ENCODE data around the gene FAM131C. TPM values are rescaled to one million over a fixed set of nuclear protein-coding genes. Genes with fewer than 3 reads are reported as not detected.
"Not testable (repeated sequence)": the region's sequence is repeated elsewhere in the genome, so short reads cannot be mapped to it uniquely, and the experiment has no call there.

Gene FAM131C
- total RNA-seq, 2 donors from 2014 or later: 0.32 to 0.86 TPM

- not testable (repeated sequence) for ATAC-seq (replicated peaks in 1 of 2); H3K4me1 Mint-ChIP-seq (ENCODE audit: low read depth); H3K27ac Mint-ChIP-seq; H3K36me3 Mint-ChIP-seq (ENCODE audit: insufficient read depth in 2 of 2); H3K27me3 Mint-ChIP-seq (ENCODE audit: low read depth); DNase-seq; H3K9me3 Mint-ChIP-seq; H3K4me3 Mint-ChIP-seq
These were observed 30.8 kb downstream of the FAM131C start for GRCh38 chr1:16042654-16043053.

GRCh38 chr1:16042096-16042495, 31.4 kb downstream of the FAM131C start:
- Mint-ChIP-seq H3K9me3 (no peaks in the 10 kb centered on the region), H3K27me3 (ENCODE audit: low read depth) (peaks cover under 1% of the 10 kb centered on the region), H3K4me1 (ENCODE audit: low read depth) (no peaks in the 10 kb centered on the region), H3K4me3 (no peak overlapping the region), H3K36me3 (ENCODE audit: insufficient read depth in 2 of 2) (no peaks in the 10 kb centered on the region), H3K27ac (no peak overlapping the region)
- ATAC-seq (replicated peaks in 1 of 2) (no peak), DNase-seq (no peak)

- Mint-ChIP-seq H3K4me1 (ENCODE audit: low read depth) (no peaks in the 10 kb centered on the region), H3K36me3 (ENCODE audit: insufficient read depth in 2 of 2) (no peaks in the 10 kb centered on the region), H3K27ac (no peak overlapping the region), H3K9me3 (no peaks in the 10 kb centered on the region), H3K27me3 (ENCODE audit: low read depth) (no peaks in the 10 kb centered on the region), H3K4me3 (no peak overlapping the region)
- ATAC-seq (replicated peaks in 1 of 2): no peak
- no peak for DNase-seq
These were observed 32.3 kb downstream of the FAM131C start for GRCh38 chr1:16041200-16041599.

- not testable (repeated sequence) for H3K36me3 Mint-ChIP-seq (ENCODE audit: insufficient read depth in 2 of 2); H3K27ac Mint-ChIP-seq; H3K4me3 Mint-ChIP-seq; H3K9me3 Mint-ChIP-seq; H3K27me3 Mint-ChIP-seq (ENCODE audit: low read depth); H3K4me1 Mint-ChIP-seq (ENCODE audit: low read depth); ATAC-seq (replicated peaks in 1 of 2); DNase-seq
These were observed 33.6 kb downstream of the FAM131C start for GRCh38 chr1:16039871-16040270.

- no peak overlapping the region for H3K4me3 Mint-ChIP-seq
- DNase-seq (no peak), ATAC-seq (replicated peaks in 1 of 2) (no peak)
- no peaks in the 10 kb centered on the region for H3K36me3 Mint-ChIP-seq (ENCODE audit: insufficient read depth in 2 of 2)
- no peaks in the 10 kb centered on the region for H3K9me3 Mint-ChIP-seq
- no peaks in the 10 kb centered on the region for H3K27me3 Mint-ChIP-seq (ENCODE audit: low read depth)
- H3K4me1 Mint-ChIP-seq (ENCODE audit: low read depth): no peaks in the 10 kb centered on the region
- no peak overlapping the region for H3K27ac Mint-ChIP-seq
These were observed 34.9 kb downstream of the FAM131C start for GRCh38 chr1:16038620-16038912.

DNA sequence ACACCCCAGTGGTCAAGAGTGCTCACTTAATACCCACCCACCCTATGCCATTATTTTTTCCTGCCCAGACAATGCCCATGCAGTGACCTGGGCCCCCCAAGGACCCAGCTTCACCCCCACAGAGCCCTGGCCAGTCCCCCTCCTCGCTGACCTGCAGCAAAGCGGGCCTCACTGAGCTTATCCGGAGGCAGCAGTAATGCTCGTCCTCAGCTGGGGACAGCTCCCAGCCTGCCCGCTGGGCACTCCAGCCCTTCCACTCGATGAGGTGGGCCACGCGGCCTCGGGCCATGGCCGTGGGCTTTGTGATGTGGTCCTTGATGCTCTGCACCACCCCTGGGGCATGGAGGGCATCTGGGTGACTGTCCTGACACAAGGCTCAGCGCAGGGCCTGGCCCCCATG, 37.0 kb downstream of the FAM131C start:
- H3K27ac Mint-ChIP-seq; H3K4me3 Mint-ChIP-seq; DNase-seq; H3K27me3 Mint-ChIP-seq (ENCODE audit: low read depth); H3K4me1 Mint-ChIP-seq (ENCODE audit: low read depth); H3K36me3 Mint-ChIP-seq (ENCODE audit: insufficient read depth in 2 of 2); H3K9me3 Mint-ChIP-seq; ATAC-seq (replicated peaks in 1 of 2): not testable (repeated sequence)

- not testable (repeated sequence) for H3K27me3 Mint-ChIP-seq (ENCODE audit: low read depth); DNase-seq; H3K27ac Mint-ChIP-seq; ATAC-seq (replicated peaks in 1 of 2); H3K9me3 Mint-ChIP-seq; H3K4me3 Mint-ChIP-seq; H3K36me3 Mint-ChIP-seq (ENCODE audit: insufficient read depth in 2 of 2); H3K4me1 Mint-ChIP-seq (ENCODE audit: low read depth)
These were observed 40.3 kb downstream of the FAM131C start for GRCh38 chr1:16033103-16033632.

GRCh38 chr1:16032388-16033102, 40.9 kb downstream of the FAM131C start:
- no peaks in the 10 kb centered on the region for H3K4me1 Mint-ChIP-seq (ENCODE audit: low read depth)
- DNase-seq (peak; percentile 74 to 80), ATAC-seq (replicated peaks in 1 of 2) (peak; percentile 85 to 94)
- H3K36me3 Mint-ChIP-seq (ENCODE audit: insufficient read depth in 2 of 2): no peaks in the 10 kb centered on the region
- H3K4me3 Mint-ChIP-seq: no peak overlapping the region
- peaks cover 13% of the 10 kb centered on the region for H3K27me3 Mint-ChIP-seq (ENCODE audit: low read depth)
- no peak overlapping the region for H3K27ac Mint-ChIP-seq
- H3K9me3 Mint-ChIP-seq: no peaks in the 10 kb centered on the region

DNA sequence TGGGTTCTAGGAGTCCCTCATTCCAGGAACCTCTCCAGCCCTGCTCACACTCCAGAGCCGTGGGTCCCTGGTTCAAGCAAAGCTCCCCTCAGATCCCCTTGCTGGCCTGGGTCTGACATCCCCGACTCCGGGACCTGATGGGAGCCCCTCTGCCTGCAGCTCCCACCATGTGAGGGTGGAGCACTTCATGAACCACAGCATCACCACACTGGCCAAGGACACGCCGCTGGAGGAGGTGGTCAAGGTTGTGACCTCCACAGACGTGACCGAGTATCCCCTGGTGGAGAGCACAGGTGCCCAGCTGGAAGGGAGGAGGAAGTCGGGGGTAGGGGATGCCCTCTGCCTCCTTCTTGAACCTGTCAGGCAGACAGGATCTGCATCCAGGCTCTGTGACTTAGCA, 41.9 kb downstream of the FAM131C start:
- DNase-seq: no peak
- no peaks in the 10 kb centered on the region for H3K9me3 Mint-ChIP-seq
- no peak overlapping the region for H3K27ac Mint-ChIP-seq
- no peak for ATAC-seq (replicated peaks in 1 of 2)
- H3K36me3 Mint-ChIP-seq (ENCODE audit: insufficient read depth in 2 of 2): no peaks in the 10 kb centered on the region
- H3K27me3 Mint-ChIP-seq (ENCODE audit: low read depth): peaks cover 14% of the 10 kb centered on the region
- no peak overlapping the region for H3K4me3 Mint-ChIP-seq
- H3K4me1 Mint-ChIP-seq (ENCODE audit: low read depth): no peaks in the 10 kb centered on the region

DNA sequence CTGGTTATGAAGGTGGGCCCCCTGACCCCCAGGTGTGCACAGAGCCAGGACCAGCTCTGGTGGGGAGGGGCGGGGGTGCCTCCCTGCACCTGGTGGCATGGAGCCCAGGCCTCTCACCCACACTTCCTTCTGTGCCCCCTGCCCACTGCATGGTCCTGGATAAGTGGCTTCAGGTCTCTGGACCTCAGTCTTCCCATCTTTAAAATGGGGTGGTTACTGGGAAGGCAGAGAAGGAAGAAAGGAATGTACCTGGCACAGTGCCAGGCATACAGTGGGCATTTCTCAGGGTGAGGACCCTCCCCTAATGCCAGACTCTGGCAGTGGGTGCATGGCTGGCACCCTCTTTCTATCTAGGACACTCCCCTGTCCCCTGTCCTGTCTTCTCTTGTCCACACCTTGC, 44.2 kb downstream of the FAM131C start:
- Mint-ChIP-seq H3K36me3 (ENCODE audit: insufficient read depth in 2 of 2) (no peaks in the 10 kb centered on the region), H3K4me3 (no peak overlapping the region), H3K27ac (no peak overlapping the region), H3K4me1 (ENCODE audit: low read depth) (no peaks in the 10 kb centered on the region), H3K27me3 (ENCODE audit: low read depth) (peaks cover 14% of the 10 kb centered on the region), H3K9me3 (no peaks in the 10 kb centered on the region)
- ATAC-seq (replicated peaks in 1 of 2) (no peak), DNase-seq (no peak)

DNA sequence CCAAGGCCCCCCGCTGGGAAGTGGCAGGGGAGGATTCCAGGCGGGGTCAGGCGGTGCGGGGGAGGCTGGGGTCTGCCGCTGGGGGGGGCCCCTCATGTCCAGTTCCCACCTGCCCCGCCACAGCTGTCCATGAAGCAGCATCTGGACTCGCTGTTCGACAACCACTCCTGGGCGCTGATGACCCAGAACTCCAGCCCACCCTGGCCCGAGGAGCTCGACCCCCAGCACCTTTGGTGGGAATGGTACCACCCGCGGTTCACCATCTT, 44.5 kb downstream of the FAM131C start:
- not testable (repeated sequence) for DNase-seq; ATAC-seq (replicated peaks in 1 of 2); H3K36me3 Mint-ChIP-seq (ENCODE audit: insufficient read depth in 2 of 2); H3K4me1 Mint-ChIP-seq (ENCODE audit: low read depth); H3K4me3 Mint-ChIP-seq; H3K27ac Mint-ChIP-seq; H3K9me3 Mint-ChIP-seq
- peaks cover 14% of the 10 kb centered on the region for H3K27me3 Mint-ChIP-seq (ENCODE audit: low read depth)

GRCh38 chr1:16028237-16029002, 45.0 kb downstream of the FAM131C start:
- ATAC-seq (replicated peaks in 1 of 2) (no peak), DNase-seq (no peak)
- Mint-ChIP-seq H3K4me1 (ENCODE audit: low read depth) (no peaks in the 10 kb centered on the region), H3K27ac (no peak overlapping the region), H3K27me3 (ENCODE audit: low read depth) (peaks cover 14% of the 10 kb centered on the region), H3K36me3 (ENCODE audit: insufficient read depth in 2 of 2) (no peaks in the 10 kb centered on the region), H3K9me3 (no peaks in the 10 kb centered on the region), H3K4me3 (no peak overlapping the region)

- no peaks in the 10 kb centered on the region for H3K36me3 Mint-ChIP-seq (ENCODE audit: insufficient read depth in 2 of 2)
- H3K9me3 Mint-ChIP-seq: no peaks in the 10 kb centered on the region
- no peak overlapping the region for H3K27ac Mint-ChIP-seq
- DNase-seq (peak; percentile 19 to 52), ATAC-seq (replicated peaks in 1 of 2) (peak; percentile 40 to 78)
- H3K4me3 Mint-ChIP-seq: peak overlapping the region in 1 of 2 donors; percentile 50
- no peaks in the 10 kb centered on the region for H3K4me1 Mint-ChIP-seq (ENCODE audit: low read depth)
- H3K27me3 Mint-ChIP-seq (ENCODE audit: low read depth): peaks cover 14% of the 10 kb centered on the region
These were observed 46.5 kb downstream of the FAM131C start for GRCh38 chr1:16026723-16027484.
